HG03097 (cell line): ENCODE results near the gene TMEM131.
"Not testable (repeated sequence)": the region's sequence is repeated elsewhere in the genome, so short reads cannot be mapped to it uniquely, and the experiment has no call there.

Source experiments
- ATAC-seq: cut with Tn5 transposase; IDR thresholded peaks from one replicate; pipeline ENCODE4 v1.9.1; 2021; ENCODE audit not compliant: unreplicated experiment, low FRiP score

TMEM131 gene

GRCh38 chr2:97918818-97919217 lies 76.9 kb downstream of the TMEM131 start:
- no peak for ATAC-seq

GRCh38 chr2:97917668-97918067 lies 78.1 kb downstream of the TMEM131 start:
- not testable (repeated sequence) for ATAC-seq

GRCh38 chr2:97914691-97915213 lies 81.0 kb downstream of the TMEM131 start:
- ATAC-seq: no peak

- ATAC-seq: no peak
Measured at GRCh38 chr2:97913846-97914245, 81.9 kb downstream of the TMEM131 start.

GRCh38 chr2:97911922-97912575 lies 83.7 kb downstream of the TMEM131 start:
- ATAC-seq: no peak

- peak; percentile 67 for ATAC-seq
Measured at GRCh38 chr2:97911206-97911921, 84.4 kb downstream of the TMEM131 start.

GRCh38 chr2:97910403-97911205 lies 85.1 kb downstream of the TMEM131 start:
- no peak for ATAC-seq

- no peak for ATAC-seq
Measured at GRCh38 chr2:97908208-97908676, 87.5 kb downstream of the TMEM131 start.

GRCh38 chr2:97907369-97908100 lies 88.2 kb downstream of the TMEM131 start:
- no peak for ATAC-seq

- ATAC-seq: no peak
Measured at GRCh38 chr2:97906307-97906706, 89.4 kb downstream of the TMEM131 start.

GRCh38 chr2:97905294-97905693 lies 90.5 kb downstream of the TMEM131 start:
- ATAC-seq: no peak

GRCh38 chr2:97901862-97902261 lies 93.9 kb downstream of the TMEM131 start:
- ATAC-seq: no peak

- no peak for ATAC-seq
Measured at GRCh38 chr2:97900806-97901205, 94.9 kb downstream of the TMEM131 start.

- not testable (repeated sequence) for ATAC-seq
Measured at GRCh38 chr2:97893042-97893441, 102.7 kb downstream of the TMEM131 start.

- ATAC-seq: no peak
Measured at GRCh38 chr2:97891611-97892010, 104.1 kb downstream of the TMEM131 start.

- no peak for ATAC-seq
Measured at GRCh38 chr2:97889156-97889555, 106.6 kb downstream of the TMEM131 start.

- ATAC-seq: no peak
Measured at GRCh38 chr2:97885841-97886240, 109.9 kb downstream of the TMEM131 start.

- ATAC-seq: no peak
Measured at GRCh38 chr2:97880334-97880733, 115.4 kb downstream of the TMEM131 start.

GRCh38 chr2:97878865-97879264 lies 116.9 kb downstream of the TMEM131 start:
- no peak for ATAC-seq

- ATAC-seq: not testable (repeated sequence)
Measured at GRCh38 chr2:97878317-97878716, 117.4 kb downstream of the TMEM131 start.
